GM21737 (cell line): Measurements from ENCODE around the gene POLR1G.
"Not testable (repeated sequence)": the region's sequence is repeated elsewhere in the genome, so short reads cannot be mapped to it uniquely, and the experiment has no call there.

Experiments
- ATAC-seq: cut with Tn5 transposase; IDR thresholded peaks from one replicate; pipeline ENCODE4 v1.9.1; 2021; ENCODE audit warnings: mild to moderate bottlenecking, moderate library complexity; ENCODE audit not compliant: unreplicated experiment

The POLR1G gene

DNA sequence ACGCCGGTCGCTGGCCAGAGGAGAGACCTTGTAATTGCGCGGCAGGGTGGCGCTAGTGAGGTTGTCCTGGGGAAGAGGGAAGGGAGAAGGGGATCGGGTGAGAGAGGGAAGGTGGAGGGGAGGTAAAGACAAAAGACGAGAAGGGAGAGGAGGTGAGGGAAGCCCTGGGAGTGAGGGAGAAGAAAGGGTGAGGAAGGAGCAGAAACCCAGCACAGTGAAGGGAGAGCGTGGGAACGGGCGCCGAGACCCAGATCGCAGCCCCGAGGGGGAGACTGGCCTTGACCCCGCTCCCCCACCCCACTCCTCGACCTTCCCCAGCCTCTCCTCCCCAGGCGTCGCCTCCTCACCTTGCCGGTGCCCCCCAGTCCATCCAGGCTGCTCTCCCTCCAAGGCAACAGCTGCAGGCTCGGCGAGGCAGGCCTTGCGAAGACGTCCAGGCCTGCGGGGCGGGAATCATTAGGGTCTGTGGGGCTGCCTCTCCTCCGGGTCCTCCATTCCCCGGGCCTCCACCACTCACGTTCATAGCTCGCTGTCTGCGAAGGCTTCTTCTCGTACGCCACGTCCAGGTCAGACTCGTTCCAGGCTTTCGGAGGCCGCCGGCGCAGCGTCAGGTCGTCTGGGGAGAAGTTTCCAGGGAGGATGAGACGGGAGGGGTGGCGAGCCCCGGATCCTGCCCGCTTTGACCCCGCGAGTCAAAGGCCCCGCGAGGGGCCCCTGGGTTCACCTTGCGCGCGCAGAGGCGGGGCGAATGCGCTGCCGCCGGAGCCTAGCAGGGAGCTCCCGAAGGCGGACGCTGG lies 10.4 kb upstream of the POLR1G start:
- ATAC-seq, result no peak

GRCh38 chr19:45400192-45400591 lies 6.3 kb upstream of the POLR1G start:
- ATAC-seq, result no peak

DNA sequence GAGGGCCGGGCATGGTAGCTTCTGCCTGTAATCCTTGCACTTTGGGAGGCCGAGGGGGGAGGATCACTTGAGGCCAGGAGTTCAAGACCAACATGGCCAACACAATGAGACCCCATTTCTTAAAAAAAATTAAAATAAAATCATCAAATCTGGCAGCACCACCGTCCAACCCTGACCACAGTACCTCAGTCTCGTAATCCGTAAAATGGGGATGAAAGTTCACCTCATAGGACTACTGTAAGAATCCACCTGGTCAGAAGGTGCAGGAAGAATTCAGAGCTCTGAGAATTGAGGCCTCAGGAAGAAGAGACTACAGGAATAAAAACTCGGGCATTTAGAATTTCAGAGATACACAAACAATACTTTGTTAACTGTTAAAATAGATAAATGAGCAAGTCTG lies 4.6 kb upstream of the POLR1G start:
- ATAC-seq, result no peak

GRCh38 chr19:45402298-45403061 lies 4.0 kb upstream of the POLR1G start:
- ATAC-seq, result no peak

GRCh38 chr19:45403272-45403671 lies 3.2 kb upstream of the POLR1G start:
- no peak for ATAC-seq

- ATAC-seq, result peak; percentile 27
Observed at GRCh38 chr19:45403781-45404556, 2.5 kb upstream of the POLR1G start.

DNA sequence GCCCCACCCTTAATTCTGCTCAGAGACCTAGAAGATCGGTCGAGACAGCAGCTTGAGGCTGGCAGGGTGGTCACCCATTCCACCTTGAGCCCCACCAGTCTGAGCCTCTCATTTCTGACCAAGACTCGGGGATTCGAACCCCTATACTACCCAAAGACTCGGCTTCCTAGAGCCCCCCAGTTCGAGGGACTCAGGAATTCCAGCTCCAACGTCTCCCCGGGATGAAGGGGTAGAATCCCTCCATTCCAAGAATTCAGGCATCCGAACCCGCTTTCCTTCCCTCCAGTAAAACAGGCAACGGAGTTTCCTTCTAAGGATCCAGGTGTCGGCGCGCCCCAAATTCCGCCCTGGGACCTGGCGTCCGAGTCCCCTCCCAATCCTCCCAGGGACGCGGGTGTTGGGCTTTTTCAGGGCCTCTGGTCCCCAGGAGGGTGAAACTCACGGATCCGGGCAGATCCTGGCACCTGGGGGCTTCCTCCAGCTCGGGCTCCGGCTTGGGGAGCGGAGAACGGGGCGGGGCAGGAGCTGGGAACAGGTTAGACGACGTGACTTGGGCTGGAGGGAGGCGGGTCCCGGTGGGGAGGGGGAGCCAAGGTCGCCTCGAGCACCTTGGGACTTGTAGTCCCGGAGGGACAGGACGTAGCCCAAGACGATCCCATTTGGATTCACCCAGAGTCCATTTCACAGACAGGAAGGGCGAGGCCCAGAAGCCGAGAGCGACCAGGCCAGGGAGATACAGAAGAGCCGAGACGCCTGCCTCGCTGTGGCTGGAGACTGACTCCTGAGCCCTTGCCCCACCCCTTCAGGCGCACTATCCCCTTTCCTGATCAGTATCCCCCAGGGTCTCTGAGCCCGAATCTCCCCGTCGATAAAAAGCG lies 1.6 kb upstream of the POLR1G start, which contains the start of gene PPP1R13L:
TSS of gene PPP1R13L (minus strand) at position 513 of the 878 bp plus-strand sequence. CDS start 6,751 bp downstream, outside the sequence.
- ATAC-seq, result no peak

DNA sequence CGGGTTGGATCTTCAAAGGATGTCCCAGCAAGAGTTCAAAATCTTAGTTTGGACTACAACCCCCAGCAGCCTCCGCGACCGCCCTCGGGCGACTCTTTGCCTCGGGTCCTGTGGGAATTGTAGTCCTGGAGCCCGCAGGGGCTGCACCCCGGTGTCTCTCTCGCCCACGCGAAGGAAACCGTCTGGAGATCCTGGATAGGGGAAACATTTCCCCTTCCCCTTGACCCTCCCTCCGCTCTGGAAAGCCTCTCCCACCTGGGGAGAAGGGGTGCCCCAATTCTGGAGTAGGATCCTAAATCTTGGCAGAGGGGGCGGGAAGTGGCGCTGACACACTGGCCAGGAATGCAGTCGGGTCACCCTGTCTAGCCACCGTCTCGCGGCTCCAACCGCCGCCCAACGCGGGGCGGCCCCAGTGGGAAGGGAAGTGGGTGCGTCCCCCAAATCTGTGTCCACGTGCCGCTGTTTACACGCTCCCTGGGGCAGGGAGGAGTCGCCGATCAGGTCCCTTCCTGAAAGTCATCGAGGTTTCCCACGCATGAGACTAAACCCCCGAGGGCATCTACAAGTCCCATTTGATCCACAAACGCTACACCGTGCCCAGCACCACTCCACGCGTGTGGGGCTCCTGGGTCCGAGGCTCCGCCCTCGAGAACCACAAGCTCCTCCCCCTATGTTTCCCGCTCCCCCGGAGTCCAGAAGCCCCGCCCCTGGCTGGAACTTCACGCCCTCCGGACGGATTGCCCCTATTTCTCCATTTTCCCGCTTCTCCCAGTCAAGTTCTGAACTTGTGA lies 814 bp upstream of the POLR1G start:
- peak; percentile 36 for ATAC-seq

DNA sequence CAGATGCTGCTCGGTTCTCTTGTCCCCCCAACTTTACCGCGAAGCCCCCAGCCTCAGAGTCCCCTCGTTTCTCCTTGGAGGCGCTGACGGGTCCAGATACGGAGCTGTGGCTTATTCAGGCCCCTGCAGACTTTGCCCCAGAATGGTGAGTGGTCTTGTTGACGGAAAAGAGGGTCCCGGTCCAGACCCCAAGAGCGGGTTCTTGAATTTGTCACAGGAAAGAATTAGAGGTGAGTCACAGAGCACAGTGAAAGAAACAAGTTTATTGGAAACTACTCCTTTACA lies 589 bp downstream of the POLR1G start:
- no peak for ATAC-seq

DNA sequence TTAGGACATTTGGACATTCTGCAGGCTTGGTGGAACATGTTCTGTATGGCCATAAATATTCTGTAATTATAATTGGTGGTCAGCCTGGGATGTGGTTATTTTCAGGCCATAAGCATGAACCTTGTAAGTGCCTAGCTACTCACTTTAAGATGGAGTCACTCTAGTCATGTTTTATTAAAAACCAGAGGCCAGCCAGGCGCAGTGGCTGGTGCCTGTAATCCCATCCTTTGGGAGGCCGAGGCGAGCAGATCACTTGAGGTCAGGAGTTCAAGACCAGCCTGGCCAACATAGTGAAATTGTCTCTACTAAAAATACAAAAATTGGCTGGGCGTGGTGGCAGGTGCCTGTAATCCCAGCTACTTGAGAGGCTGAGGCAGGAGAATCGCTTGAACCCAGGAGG lies 1.1 kb downstream of the POLR1G start:
- not testable (repeated sequence) for ATAC-seq

GRCh38 chr19:45408121-45408520 lies 1.7 kb downstream of the POLR1G start:
- ATAC-seq, result no peak

- no peak for ATAC-seq
Observed at GRCh38 chr19:45408830-45409556, 2.5 kb downstream of the POLR1G start.

- ATAC-seq, result no peak
Observed at GRCh38 chr19:45409557-45409920, 3.1 kb downstream of the POLR1G start.

GRCh38 chr19:45410330-45410729 lies 3.9 kb downstream of the POLR1G start:
- ATAC-seq, result not testable (repeated sequence)

- no peak for ATAC-seq
Observed at GRCh38 chr19:45413497-45413896, 7.1 kb downstream of the POLR1G start.

DNA sequence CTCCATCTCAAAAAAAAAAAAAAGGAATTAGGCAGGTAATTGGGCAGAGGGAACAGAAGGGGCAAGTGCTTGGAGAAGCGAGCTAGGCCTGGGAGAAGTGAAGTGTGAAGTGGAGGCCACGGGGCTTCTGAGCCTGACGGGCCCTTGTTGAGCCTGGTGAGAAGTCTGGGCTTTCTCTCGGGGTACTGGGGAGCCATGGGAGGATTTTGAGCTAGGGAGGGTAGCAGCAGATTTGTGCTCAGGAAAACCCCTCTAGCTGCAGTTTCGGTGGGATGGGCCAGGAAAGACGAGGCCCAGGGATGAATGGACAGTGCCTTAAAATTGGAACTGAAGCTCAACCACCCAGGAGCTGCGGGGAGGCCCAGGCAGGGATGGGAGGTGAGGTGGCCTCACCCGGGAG lies 8.0 kb downstream of the POLR1G start:
- no peak for ATAC-seq

GRCh38 chr19:45417151-45417550 lies 10.7 kb downstream of the POLR1G start:
- no peak for ATAC-seq

GRCh38 chr19:45418802-45419201 lies 12.4 kb downstream of the POLR1G start:
- no peak for ATAC-seq

GRCh38 chr19:45419396-45419795 lies 13.0 kb downstream of the POLR1G start:
- ATAC-seq, result peak; percentile 46
